Spleen (tissue), 7 donors: ENCODE data around the gene DOCK10.

Experiments used
- POLR2A ChIP-seq, 3 donors: fragments of 450-650 bp; IDR thresholded peaks; one replicate each; pipeline ENCODE4 v1.5.1; 2017; ENCODE audit warnings: antibody characterized with exemption in 3 of 3, mild to moderate bottlenecking in 1 of 3
- POLR2AphosphoS5 ChIP-seq, 3 donors: sonication (generic); formaldehyde crosslinking; IDR thresholded peaks; one replicate each; pipeline ENCODE4 v1.5.1; 2017; ENCODE audit warnings: antibody characterized with exemption in 3 of 3
- TF ChIP-seq, protein P1 (sequence below), 11 experiments: fragments of 200-600 bp in 7 of 11; fragments of 450-650 bp in 4 of 11; sonication (generic) in 4 of 11; IDR thresholded peaks in 8 of 11; conservative IDR thresholded peaks in 3 of 11; 1 replicate in 7 of 11; 2 replicates in 4 of 11; pipeline versions ENCODE4 v1.4.0 to v1.8.0; 2016 to 2021; ENCODE audit warnings: antibody characterized with exemption in 11 of 11, inconsistent platforms in 4 of 11, mild to moderate bottlenecking in 1 of 11
- donor health status: DM: no; HTN: no; CAD: no; lungs with moderate emphysema.
- donor health status: DM: no; HTN: no; CAD: no.
- donor health status: DM: no; HTN: no; CAD: no.

- TF ChIP-seq, protein P1, sequence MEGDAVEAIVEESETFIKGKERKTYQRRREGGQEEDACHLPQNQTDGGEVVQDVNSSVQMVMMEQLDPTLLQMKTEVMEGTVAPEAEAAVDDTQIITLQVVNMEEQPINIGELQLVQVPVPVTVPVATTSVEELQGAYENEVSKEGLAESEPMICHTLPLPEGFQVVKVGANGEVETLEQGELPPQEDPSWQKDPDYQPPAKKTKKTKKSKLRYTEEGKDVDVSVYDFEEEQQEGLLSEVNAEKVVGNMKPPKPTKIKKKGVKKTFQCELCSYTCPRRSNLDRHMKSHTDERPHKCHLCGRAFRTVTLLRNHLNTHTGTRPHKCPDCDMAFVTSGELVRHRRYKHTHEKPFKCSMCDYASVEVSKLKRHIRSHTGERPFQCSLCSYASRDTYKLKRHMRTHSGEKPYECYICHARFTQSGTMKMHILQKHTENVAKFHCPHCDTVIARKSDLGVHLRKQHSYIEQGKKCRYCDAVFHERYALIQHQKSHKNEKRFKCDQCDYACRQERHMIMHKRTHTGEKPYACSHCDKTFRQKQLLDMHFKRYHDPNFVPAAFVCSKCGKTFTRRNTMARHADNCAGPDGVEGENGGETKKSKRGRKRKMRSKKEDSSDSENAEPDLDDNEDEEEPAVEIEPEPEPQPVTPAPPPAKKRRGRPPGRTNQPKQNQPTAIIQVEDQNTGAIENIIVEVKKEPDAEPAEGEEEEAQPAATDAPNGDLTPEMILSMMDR (IDR thresholded peaks at IDR 0.05 in 8 of 11, conservative IDR thresholded peaks at IDR 0.05 in 3 of 11): no peak
- TF ChIP-seq POLR2A (IDR thresholded peaks at IDR 0.05) (no peak), POLR2AphosphoS5 (IDR thresholded peaks at IDR 0.05) (no peak)
These were observed 166.4 kb downstream of the DOCK10 start for GRCh38 chr2:224875841-224876240.
